Measurements from ENCODE around the gene DPY19L3. TPM values are rescaled to one million over a fixed set of nuclear protein-coding genes. Genes with fewer than 3 reads are reported as not detected.
A peak's percentile ranks its signal among the peaks of the same experiment; 100 is the strongest.

Gene DPY19L3
- total RNA-seq, 2 donors from 2014 or later: 86.5 to 112 TPM

GRCh38 chr19:32404213-32404932 lies 1.2 kb upstream of the DPY19L3 start:
- peak; percentile 59 for DNase-seq
- TF ChIP-seq, protein P1, sequence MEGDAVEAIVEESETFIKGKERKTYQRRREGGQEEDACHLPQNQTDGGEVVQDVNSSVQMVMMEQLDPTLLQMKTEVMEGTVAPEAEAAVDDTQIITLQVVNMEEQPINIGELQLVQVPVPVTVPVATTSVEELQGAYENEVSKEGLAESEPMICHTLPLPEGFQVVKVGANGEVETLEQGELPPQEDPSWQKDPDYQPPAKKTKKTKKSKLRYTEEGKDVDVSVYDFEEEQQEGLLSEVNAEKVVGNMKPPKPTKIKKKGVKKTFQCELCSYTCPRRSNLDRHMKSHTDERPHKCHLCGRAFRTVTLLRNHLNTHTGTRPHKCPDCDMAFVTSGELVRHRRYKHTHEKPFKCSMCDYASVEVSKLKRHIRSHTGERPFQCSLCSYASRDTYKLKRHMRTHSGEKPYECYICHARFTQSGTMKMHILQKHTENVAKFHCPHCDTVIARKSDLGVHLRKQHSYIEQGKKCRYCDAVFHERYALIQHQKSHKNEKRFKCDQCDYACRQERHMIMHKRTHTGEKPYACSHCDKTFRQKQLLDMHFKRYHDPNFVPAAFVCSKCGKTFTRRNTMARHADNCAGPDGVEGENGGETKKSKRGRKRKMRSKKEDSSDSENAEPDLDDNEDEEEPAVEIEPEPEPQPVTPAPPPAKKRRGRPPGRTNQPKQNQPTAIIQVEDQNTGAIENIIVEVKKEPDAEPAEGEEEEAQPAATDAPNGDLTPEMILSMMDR (conservative IDR thresholded peaks at IDR 0.05): no peak
- H3K9me3 Mint-ChIP-seq: no peaks in the 10 kb centered on the region
- peak overlapping the region; percentile 92 for H3K4me3 ChIP-seq (ENCODE audit: low read length)
- 37 to 61% methylated on average over 8 to 20 of the region's 20 CpGs for WGBS, 2 experiments (ENCODE audit: insufficient coverage in 1 of 2, insufficient read length in 1 of 2)
- H3K4me1 Mint-ChIP-seq: peaks cover 42% of the 10 kb centered on the region
- no peaks in the 10 kb centered on the region for H3K27me3 Mint-ChIP-seq (ENCODE audit: insufficient read depth)
- peaks cover 18% of the 10 kb centered on the region for H3K36me3 Mint-ChIP-seq (ENCODE audit: low read depth)
- H3K9ac ChIP-seq (ENCODE audit: extremely low read depth, low read length, poor library complexity, severe bottlenecking): peak overlapping the region; percentile 96
- H3K27ac ChIP-seq (ENCODE audit: low read depth, low read length): peak overlapping the region; percentile 91
- H3K27me3 ChIP-seq (ENCODE audit: control insufficient read depth, insufficient read depth, low read length, poor library complexity, severe bottlenecking): peaks cover 18% of the 10 kb centered on the region
- no peaks in the 10 kb centered on the region for H3K9me3 ChIP-seq (ENCODE audit: control insufficient read depth, low read length)
- H3K4me3 Mint-ChIP-seq: peak overlapping the region; percentile 79
- peak overlapping the region; percentile 95 for H3K27ac Mint-ChIP-seq
- peaks cover 5% of the 10 kb centered on the region for H3K4me1 ChIP-seq (ENCODE audit: control insufficient read depth, insufficient read depth, low read length)
- peaks cover 11% of the 10 kb centered on the region for H3K36me3 ChIP-seq (ENCODE audit: control insufficient read depth, insufficient read depth, low read length)

GRCh38 chr19:32404933-32405430 lies 588 bp upstream of the DPY19L3 start:
- peak overlapping the region; percentile 91 for H3K27ac ChIP-seq (ENCODE audit: low read depth, low read length)
- Mint-ChIP-seq H3K27ac (peak overlapping the region; percentile 95), H3K9me3 (no peaks in the 10 kb centered on the region), H3K27me3 (ENCODE audit: insufficient read depth) (no peaks in the 10 kb centered on the region), H3K4me3 (peak overlapping the region; percentile 79), H3K4me1 (peaks cover 42% of the 10 kb centered on the region), H3K36me3 (ENCODE audit: low read depth) (peaks cover 21% of the 10 kb centered on the region)
- peak overlapping the region; percentile 92 for H3K4me3 ChIP-seq (ENCODE audit: low read length)
- H3K9ac ChIP-seq (ENCODE audit: extremely low read depth, low read length, poor library complexity, severe bottlenecking): peak overlapping the region; percentile 96
- peaks cover 17% of the 10 kb centered on the region for H3K36me3 ChIP-seq (ENCODE audit: control insufficient read depth, insufficient read depth, low read length)
- H3K9me3 ChIP-seq (ENCODE audit: control insufficient read depth, low read length): no peaks in the 10 kb centered on the region
- peaks cover 5% of the 10 kb centered on the region for H3K4me1 ChIP-seq (ENCODE audit: control insufficient read depth, insufficient read depth, low read length)
- 0 to 2% methylated on average over 15 to 36 of the region's 36 CpGs for WGBS, 2 experiments (ENCODE audit: insufficient coverage in 1 of 2, insufficient read length in 1 of 2)
- DNase-seq: no peak
- TF ChIP-seq, protein P1 (conservative IDR thresholded peaks at IDR 0.05): no peak
- H3K27me3 ChIP-seq (ENCODE audit: control insufficient read depth, insufficient read depth, low read length, poor library complexity, severe bottlenecking): peaks cover 18% of the 10 kb centered on the region

- peaks cover 42% of the 10 kb centered on the region for H3K4me1 Mint-ChIP-seq
Measured at GRCh38 chr19:32406161-32407003, 812 bp downstream of the DPY19L3 start.

More at GRCh38 chr19:32406161-32407003, 812 bp downstream of the DPY19L3 start:
- H3K27me3 ChIP-seq (ENCODE audit: control insufficient read depth, insufficient read depth, low read length, poor library complexity, severe bottlenecking): peaks cover 13% of the 10 kb centered on the region
- no peak for DNase-seq
- Mint-ChIP-seq H3K9me3 (no peaks in the 10 kb centered on the region), H3K27ac (peak overlapping the region; percentile 41), H3K36me3 (ENCODE audit: low read depth) (peaks cover 33% of the 10 kb centered on the region), H3K27me3 (ENCODE audit: insufficient read depth) (no peaks in the 10 kb centered on the region), H3K4me3 (peak overlapping the region; percentile 79)
- H3K36me3 ChIP-seq (ENCODE audit: control insufficient read depth, insufficient read depth, low read length): peaks cover 30% of the 10 kb centered on the region
- H3K9ac ChIP-seq (ENCODE audit: extremely low read depth, low read length, poor library complexity, severe bottlenecking): peak overlapping the region; percentile 42
- peak overlapping the region; percentile 6 for H3K27ac ChIP-seq (ENCODE audit: low read depth, low read length)
- no peaks in the 10 kb centered on the region for H3K9me3 ChIP-seq (ENCODE audit: control insufficient read depth, low read length)
- 6 to 8% methylated on average over 15 to 33 of the region's 33 CpGs for WGBS, 2 experiments (ENCODE audit: insufficient coverage in 1 of 2, insufficient read length in 1 of 2)
- H3K4me3 ChIP-seq (ENCODE audit: low read length): peak overlapping the region; percentile 92
- H3K4me1 ChIP-seq (ENCODE audit: control insufficient read depth, insufficient read depth, low read length): peaks cover 5% of the 10 kb centered on the region
- TF ChIP-seq, protein P1 (conservative IDR thresholded peaks at IDR 0.05): peak; percentile 34
